Adrenal gland (tissue), 12 donors: ENCODE measurements around the gene MALT1. TPM values are rescaled to one million over a fixed set of nuclear protein-coding genes. Genes with fewer than 3 reads are reported as not detected.

Source experiments
- DNase-seq, 7 donors: peaks; one replicate each; pipeline ENCODE4 v3.0.0-alpha.2; 2019 to 2020
- H3K27ac ChIP-seq, 5 donors: fragments of 200-600 bp; sonication (generic) in 4 of 5; 1 replicate in 3 of 5; 2 replicates in 2 of 5; pipeline versions ENCODE4 v1.5.1 to v1.8.0; 2016 to 2020; ENCODE audit warnings: mild to moderate bottlenecking in 1 of 5
- H3K27me3 ChIP-seq: fragments of 200-600 bp; 2 replicates; pipeline ENCODE4 v1.8.0; 2021
- H3K36me3 ChIP-seq, 2 donors: fragments of 200-600 bp; replicated peaks in 1 of 2; 1 replicate in 1 of 2; 2 replicates in 1 of 2; pipeline versions ENCODE4 v1.5.1 to v1.8.0; 2018 to 2022
- H3K4me1 ChIP-seq, 2 donors: fragments of 200-600 bp; replicated peaks in 1 of 2; 1 replicate in 1 of 2; 2 replicates in 1 of 2; pipeline versions ENCODE4 v1.5.1 to v1.8.0; 2018 to 2021
- H3K4me3 ChIP-seq, 4 donors: fragments of 200-600 bp; sonication (generic) in 3 of 4; one replicate each; pipeline ENCODE4 v1.5.1; 2016 to 2018
- H3K9me3 ChIP-seq, 3 donors: fragments of 200-600 bp; sonication (generic) in 1 of 3; replicated peaks in 1 of 3; 1 replicate in 2 of 3; 2 replicates in 1 of 3; pipeline versions ENCODE4 v1.5.1 to v1.8.0; 2016 to 2021
- POLR2A ChIP-seq, 2 donors: fragments of 450-650 bp; IDR thresholded peaks; one replicate each; pipeline ENCODE4 v1.6.1; 2017; ENCODE audit warnings: antibody characterized with exemption in 2 of 2, mild to moderate bottlenecking in 2 of 2, moderate library complexity in 1 of 2
- WGBS, 4 donors: extraction: QIAGEN DNeasy Blood & Tissue Kit in 2 of 4; methylation state at CpG; one replicate each; pipeline versions ENCODE4 v1.1.5 to v1.1.7; 2013 to 2017; 5-methylcytosine and 5-hydroxymethylcytosine counted together
- intact Hi-C, 2 donors: fragments of 100-400 bp; cut with DNase I; formaldehyde crosslinking; loops; one replicate each; pipeline versions ENCODE4 v1.14.1 to v1.15.0; 2022 to 2023
- polyA plus RNA-seq, 3 donors: library from polyadenylated mRNA; stranded (reverse); fragments of 200-250 nt in 2 of 3; fragments of 350-450 nt in 1 of 3; fragmentation: Illumina TruSeq in 1 of 3; extraction: RNeasy Lipid Tissue Mini Kit (QIAGEN cat#74804) in 1 of 3; gene quantifications; one replicate each; pipeline ENCODE4 v1.2.3, GENCODE V29; 2013 to 2014
- total RNA-seq, 9 donors: library from RNA; depleted of rRNA in 4 of 9; stranded (reverse); fragments of >200 nt in 4 of 9; fragments of 120-200 nt in 1 of 9; fragmentation: NEBNext Ultra II Directional in 1 of 9; extraction: Animal tissue kit (Norgen Biotek cat#: 25700) in 1 of 9; gene quantifications; one replicate each; pipeline versions ENCODE4 v1.1.0 to v1.2.4, GENCODE V29; 2013 to 2023
- TF ChIP-seq, protein P1 (sequence below), 6 experiments: fragments of 450-650 bp in 4 of 6; fragments of 200-600 bp in 2 of 6; sonication (generic) in 1 of 6; IDR thresholded peaks; 1 replicate in 5 of 6; 2 replicates in 1 of 6; pipeline versions ENCODE4 v1.5.1 to v1.8.0; 2016 to 2021; ENCODE audit warnings: antibody characterized with exemption in 6 of 6, mild to moderate bottlenecking in 2 of 6, moderate library complexity in 1 of 6
- donor health status: healthy with polysubstance abuse.
- donor health status: Bipolar disorder and iron deficiency.
- donor health status: DM: yes; HTN: yes; CAD: no.
- donor health status: DM: no; HTN: no; CAD: no.
- donor health status: DM: no; HTN: no; CAD: no.
- donor health status: DM: yes; HTN: yes; CAD: no.

Gene MALT1
- total and polyA plus RNA-seq, 12 donors: 4.2 to 19.2 (median 9.4) TPM

DNA sequence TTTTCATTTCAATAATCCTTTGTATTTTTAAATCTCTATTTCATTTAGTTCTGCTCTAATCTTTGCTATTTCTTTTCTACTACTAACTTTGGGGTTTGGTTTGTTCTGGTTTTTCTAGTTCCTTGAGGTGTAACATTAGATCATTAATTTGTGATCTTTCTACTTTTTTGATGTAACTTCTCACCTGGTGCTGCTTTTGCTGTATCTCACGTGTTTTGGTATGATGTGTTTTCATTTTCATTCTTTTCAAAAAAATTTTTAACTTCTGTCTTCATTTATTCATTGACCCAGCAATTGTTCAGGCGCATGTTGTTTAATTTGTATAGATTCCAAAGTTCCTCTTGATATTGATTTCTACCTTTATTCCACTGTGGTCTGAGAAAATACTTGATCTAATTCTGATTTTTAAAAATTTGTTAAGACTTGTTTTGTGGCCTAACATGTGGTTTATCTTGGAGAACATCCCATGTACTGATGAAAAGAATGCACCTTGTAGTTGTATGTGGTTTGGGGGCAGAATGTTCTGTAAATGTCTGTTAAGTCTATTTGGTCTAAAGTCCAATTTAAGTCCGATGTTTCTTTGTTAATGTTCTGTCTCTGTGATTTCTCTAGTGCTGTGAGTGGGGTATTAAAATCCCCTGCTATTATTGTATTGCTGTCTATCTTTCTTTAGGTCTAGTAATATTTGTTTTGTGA is 17.3 kb upstream of the MALT1 start:
- Histone ChIP-seq H3K9me3 (no peaks in the 10 kb centered on the region), H3K4me1 (peaks cover 0 to 3% of the 10 kb centered on the region in 2 donors), H3K4me3 (no peak overlapping the region), H3K27ac (no peak overlapping the region), H3K27me3 (no peaks in the 10 kb centered on the region), H3K36me3 (no peaks in the 10 kb centered on the region)
- DNase-seq: no peak
- no peak for TF ChIP-seq POLR2A (IDR thresholded peaks at IDR 0.05)
- TF ChIP-seq, protein P1, sequence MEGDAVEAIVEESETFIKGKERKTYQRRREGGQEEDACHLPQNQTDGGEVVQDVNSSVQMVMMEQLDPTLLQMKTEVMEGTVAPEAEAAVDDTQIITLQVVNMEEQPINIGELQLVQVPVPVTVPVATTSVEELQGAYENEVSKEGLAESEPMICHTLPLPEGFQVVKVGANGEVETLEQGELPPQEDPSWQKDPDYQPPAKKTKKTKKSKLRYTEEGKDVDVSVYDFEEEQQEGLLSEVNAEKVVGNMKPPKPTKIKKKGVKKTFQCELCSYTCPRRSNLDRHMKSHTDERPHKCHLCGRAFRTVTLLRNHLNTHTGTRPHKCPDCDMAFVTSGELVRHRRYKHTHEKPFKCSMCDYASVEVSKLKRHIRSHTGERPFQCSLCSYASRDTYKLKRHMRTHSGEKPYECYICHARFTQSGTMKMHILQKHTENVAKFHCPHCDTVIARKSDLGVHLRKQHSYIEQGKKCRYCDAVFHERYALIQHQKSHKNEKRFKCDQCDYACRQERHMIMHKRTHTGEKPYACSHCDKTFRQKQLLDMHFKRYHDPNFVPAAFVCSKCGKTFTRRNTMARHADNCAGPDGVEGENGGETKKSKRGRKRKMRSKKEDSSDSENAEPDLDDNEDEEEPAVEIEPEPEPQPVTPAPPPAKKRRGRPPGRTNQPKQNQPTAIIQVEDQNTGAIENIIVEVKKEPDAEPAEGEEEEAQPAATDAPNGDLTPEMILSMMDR (IDR thresholded peaks at IDR 0.05): no peak
- intact Hi-C loops: no loop called here
- WGBS, 4 donors: 17 to 85% (median 44%) methylated on average over 3 of the region's 3 CpGs

- no peaks in the 10 kb centered on the region for H3K27me3 ChIP-seq
- H3K36me3 ChIP-seq: no peaks in the 10 kb centered on the region
- no peaks in the 10 kb centered on the region for H3K9me3 ChIP-seq
- WGBS, 4 donors: 78 to 86% (median 81%) methylated on average over 6 of the region's 6 CpGs
- DNase-seq: no peak
- intact Hi-C loops: no loop called here
- no peak overlapping the region for H3K4me3 ChIP-seq
- peaks cover 0 to 3% of the 10 kb centered on the region in 2 donors for H3K4me1 ChIP-seq
- TF ChIP-seq POLR2A (IDR thresholded peaks at IDR 0.05): no peak
- TF ChIP-seq, protein P1 (IDR thresholded peaks at IDR 0.05): no peak
- H3K27ac ChIP-seq: no peak overlapping the region
These were observed 16.2 kb upstream of the MALT1 start for GRCh38 chr18:58654896-58655614.

- H3K4me3 ChIP-seq: no peak overlapping the region
- H3K4me1 ChIP-seq: peaks cover 0 to 3% of the 10 kb centered on the region in 2 donors
- H3K36me3 ChIP-seq: no peaks in the 10 kb centered on the region
- DNase-seq: no peak
- no peak overlapping the region for H3K27ac ChIP-seq
- no peaks in the 10 kb centered on the region for H3K27me3 ChIP-seq
- intact Hi-C loops: no loop called here
- 90 to 100% (median 93%) methylated on average over 2 of the region's 2 CpGs for WGBS, 4 donors
- TF ChIP-seq POLR2A (IDR thresholded peaks at IDR 0.05): no peak
- TF ChIP-seq, protein P1 (IDR thresholded peaks at IDR 0.05): no peak
- H3K9me3 ChIP-seq: no peaks in the 10 kb centered on the region
These were observed 14.2 kb upstream of the MALT1 start for GRCh38 chr18:58657081-58657480.

DNA sequence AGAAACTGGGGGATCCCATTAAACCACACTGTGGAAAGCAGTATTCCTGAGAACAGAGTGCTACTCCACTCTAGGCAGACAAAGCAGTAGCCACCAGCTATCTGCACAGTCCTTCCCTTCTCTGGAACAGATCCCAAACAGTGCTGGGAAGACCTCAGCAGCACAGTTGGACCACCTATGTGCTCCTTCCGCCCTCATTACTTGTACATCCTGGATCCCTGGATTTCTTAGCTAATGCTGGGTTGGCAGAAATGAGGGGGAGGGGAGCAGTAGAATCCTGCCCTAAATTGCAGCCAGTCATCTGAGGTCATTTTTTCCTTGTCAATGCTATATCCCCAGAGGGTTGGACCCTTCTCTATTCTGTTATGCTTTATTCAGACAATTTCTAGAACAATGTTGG is 13.8 kb upstream of the MALT1 start:
- no peak for TF ChIP-seq POLR2A (IDR thresholded peaks at IDR 0.05)
- TF ChIP-seq, protein P1 (IDR thresholded peaks at IDR 0.05): no peak
- no peak overlapping the region for H3K27ac ChIP-seq
- H3K27me3 ChIP-seq: no peaks in the 10 kb centered on the region
- no peaks in the 10 kb centered on the region for H3K9me3 ChIP-seq
- H3K36me3 ChIP-seq: no peaks in the 10 kb centered on the region
- intact Hi-C loops: no loop called here
- H3K4me1 ChIP-seq: peaks cover 0 to 3% of the 10 kb centered on the region in 2 donors
- H3K4me3 ChIP-seq: no peak overlapping the region
- DNase-seq: no peak
- WGBS, 4 donors: 82 to 95% (median 90%) methylated on average over 1 of the region's 1 CpG
